Ovary (tissue), 3 donors: ENCODE results near the gene AFF2.

ENCODE experiments used
- CTCF ChIP-seq, 3 donors: fragments of 450-650 bp in 2 of 3; fragments of 200-600 bp in 1 of 3; IDR thresholded peaks; one replicate each; pipeline versions ENCODE4 v1.5.1 to v1.8.0; 2016 to 2022; ENCODE audit warnings: antibody characterized with exemption in 3 of 3, mild to moderate bottlenecking in 1 of 3
- POLR2A ChIP-seq: fragments of 450-650 bp; IDR thresholded peaks from one replicate; pipeline ENCODE4 v1.6.1; 2017; ENCODE audit warnings: antibody characterized with exemption, mild to moderate bottlenecking, moderate library complexity
- donor health status: DM: no; HTN: no; CAD: no.

DNA sequence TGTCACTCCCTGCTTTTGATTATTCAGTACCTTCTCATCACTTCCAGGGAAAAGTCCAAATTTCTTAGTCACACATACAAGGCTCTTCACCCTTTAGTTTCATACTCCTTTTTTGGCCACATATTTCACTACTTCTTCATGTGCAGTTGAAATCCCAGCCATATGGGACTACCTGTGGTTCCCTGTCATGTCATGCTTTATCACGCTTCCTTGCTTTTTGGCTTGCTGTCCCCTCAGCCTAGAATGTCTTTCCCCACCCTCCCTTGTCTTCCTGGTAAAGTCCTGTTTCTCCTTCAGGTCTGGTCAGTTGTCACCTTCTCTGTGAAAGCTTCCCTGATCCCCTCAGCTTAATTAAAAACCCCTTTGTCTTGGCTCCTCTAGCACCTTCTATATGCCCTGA lies 163.8 kb downstream of the AFF2 start:
- TF ChIP-seq CTCF (IDR thresholded peaks at IDR 0.05) (no peak), POLR2A (no peak)
